OCI-LY3 (cell line): ENCODE data around the gene GALNT16.

Experiments used
- CTCF ChIP-seq: fragments of 200-600, 300-600 bp; sonication (generic); IDR thresholded peaks from 2 replicates; pipeline ENCODE4 v1.5.1; 2014; ENCODE audit warnings: antibody characterized with exemption, low read length, low read depth
- EZH2phosphoT487 ChIP-seq: fragments of 200-600 bp; shearing (Covaris generic); IDR thresholded peaks from 2 replicates; pipeline ENCODE4 v1.6.1; 2018; ENCODE audit warnings: antibody characterized with exemption, mixed run types, low read depth

- TF ChIP-seq CTCF (no peak), EZH2phosphoT487 (no peak)
These were observed 92.0 kb downstream of the GALNT16 start for GRCh38 chr14:69351911-69352310.
